Stimulated activated naive CD8-positive, alpha-beta T cell treated with anti-CD3 and anti-CD28 coated beads, Interleukin-15, Interleukin-2, amounts not matched to agents 100 ng/mL and 50 ng/mL, for 24 hours (primary cell): ENCODE data around the gene C2orf69.

Source experiments
- H3K27ac Mint-ChIP-seq: one replicate; pipeline ENCODE4 v1.8.0; 2021; ENCODE audit warnings: mild to moderate bottlenecking, mixed read lengths
- H3K27me3 Mint-ChIP-seq: one replicate; pipeline ENCODE4 v1.8.0; 2021; ENCODE audit warnings: mixed read lengths
- H3K36me3 Mint-ChIP-seq: one replicate; pipeline ENCODE4 v1.8.0; 2021; ENCODE audit warnings: low read depth, mixed read lengths
- H3K4me1 Mint-ChIP-seq: one replicate; pipeline ENCODE4 v1.8.0; 2021; ENCODE audit warnings: low read depth, mixed read lengths
- H3K4me3 Mint-ChIP-seq: one replicate; pipeline ENCODE4 v1.8.0; 2021; ENCODE audit warnings: mild to moderate bottlenecking, mixed read lengths
- H3K9me3 Mint-ChIP-seq: one replicate; pipeline ENCODE4 v1.8.0; 2021; ENCODE audit warnings: mixed read lengths

Gene C2orf69

GRCh38 chr2:199972088-199972626 is 61.1 kb downstream of the C2orf69 start:
- peaks cover 5% of the 10 kb centered on the region for H3K9me3 Mint-ChIP-seq
- no peak overlapping the region for H3K4me3 Mint-ChIP-seq
- no peak overlapping the region for H3K27ac Mint-ChIP-seq
- H3K4me1 Mint-ChIP-seq: no peaks in the 10 kb centered on the region
- peaks cover 22% of the 10 kb centered on the region for H3K36me3 Mint-ChIP-seq
- no peaks in the 10 kb centered on the region for H3K27me3 Mint-ChIP-seq

- peaks cover 5% of the 10 kb centered on the region for H3K9me3 Mint-ChIP-seq
- H3K4me1 Mint-ChIP-seq: peaks cover 14% of the 10 kb centered on the region
- H3K36me3 Mint-ChIP-seq: peaks cover 8% of the 10 kb centered on the region
- no peaks in the 10 kb centered on the region for H3K27me3 Mint-ChIP-seq
- no peak overlapping the region for H3K4me3 Mint-ChIP-seq
- no peak overlapping the region for H3K27ac Mint-ChIP-seq
Measured at GRCh38 chr2:199973703-199974102, 62.6 kb downstream of the C2orf69 start.

- Mint-ChIP-seq H3K4me3 (no peak overlapping the region), H3K36me3 (peaks cover 5% of the 10 kb centered on the region)
Measured at GRCh38 chr2:199975273-199975895, 64.3 kb downstream of the C2orf69 start.

More at GRCh38 chr2:199975273-199975895, 64.3 kb downstream of the C2orf69 start:
- peaks cover 5% of the 10 kb centered on the region for H3K9me3 Mint-ChIP-seq
- H3K27me3 Mint-ChIP-seq: no peaks in the 10 kb centered on the region
- H3K27ac Mint-ChIP-seq: no peak overlapping the region
- H3K4me1 Mint-ChIP-seq: peaks cover 21% of the 10 kb centered on the region
